Measurements from ENCODE around the gene NSL1. TPM values are rescaled to one million over a fixed set of nuclear protein-coding genes. Genes with fewer than 3 reads are reported as not detected.

Gene NSL1
- total and polyA plus RNA-seq, 9 of the 15 experiments (the other 6 are each of a cell fraction or from before 2014, with no cell fraction given): 53.5 to 108 (median 59.1) TPM

DNA sequence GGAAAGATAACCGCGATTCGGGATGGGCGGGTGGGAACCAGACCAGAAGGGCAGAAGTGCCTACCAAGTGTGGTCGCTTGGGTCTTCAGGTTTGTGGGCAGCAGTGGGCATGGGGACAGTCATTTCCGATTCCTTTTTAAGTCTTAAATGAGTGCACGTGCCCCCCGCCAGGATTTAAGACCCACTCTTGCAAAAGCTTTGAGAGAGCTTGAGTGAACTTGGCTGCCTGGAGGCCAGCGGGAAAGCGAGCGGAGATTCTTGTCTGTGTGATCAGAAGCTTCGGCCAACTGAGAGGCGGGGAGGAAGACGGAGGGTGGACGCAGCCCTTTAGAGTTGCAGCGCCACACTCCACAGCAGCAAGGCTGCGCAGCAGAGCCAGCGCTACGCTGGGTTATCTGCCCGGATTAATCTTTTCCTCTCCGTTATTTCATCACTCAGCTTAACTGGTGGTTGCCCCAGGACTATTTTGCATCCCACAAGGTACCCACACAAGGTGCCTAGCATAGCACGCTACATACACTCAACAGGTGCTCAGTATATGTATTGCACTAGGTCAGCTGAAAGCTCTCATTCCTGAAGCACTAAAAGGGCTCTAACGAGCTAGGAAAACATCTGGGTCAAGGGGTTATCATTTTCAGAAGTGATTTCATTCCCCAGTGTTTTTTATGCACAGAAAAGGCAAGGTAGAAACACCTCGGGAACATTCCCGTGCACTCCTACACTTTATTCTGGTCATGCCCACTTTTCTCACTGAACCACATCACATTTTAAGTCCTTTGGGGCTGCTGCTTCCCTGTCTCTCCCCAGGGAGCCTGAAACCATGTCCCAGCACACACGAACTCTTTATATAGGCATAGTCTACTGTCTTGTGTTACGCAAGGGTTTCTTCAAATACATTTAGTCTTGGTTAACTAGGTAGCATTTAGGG lies 90.4 kb downstream of the NSL1 start (continued):
- TF ChIP-seq, protein P1, sequence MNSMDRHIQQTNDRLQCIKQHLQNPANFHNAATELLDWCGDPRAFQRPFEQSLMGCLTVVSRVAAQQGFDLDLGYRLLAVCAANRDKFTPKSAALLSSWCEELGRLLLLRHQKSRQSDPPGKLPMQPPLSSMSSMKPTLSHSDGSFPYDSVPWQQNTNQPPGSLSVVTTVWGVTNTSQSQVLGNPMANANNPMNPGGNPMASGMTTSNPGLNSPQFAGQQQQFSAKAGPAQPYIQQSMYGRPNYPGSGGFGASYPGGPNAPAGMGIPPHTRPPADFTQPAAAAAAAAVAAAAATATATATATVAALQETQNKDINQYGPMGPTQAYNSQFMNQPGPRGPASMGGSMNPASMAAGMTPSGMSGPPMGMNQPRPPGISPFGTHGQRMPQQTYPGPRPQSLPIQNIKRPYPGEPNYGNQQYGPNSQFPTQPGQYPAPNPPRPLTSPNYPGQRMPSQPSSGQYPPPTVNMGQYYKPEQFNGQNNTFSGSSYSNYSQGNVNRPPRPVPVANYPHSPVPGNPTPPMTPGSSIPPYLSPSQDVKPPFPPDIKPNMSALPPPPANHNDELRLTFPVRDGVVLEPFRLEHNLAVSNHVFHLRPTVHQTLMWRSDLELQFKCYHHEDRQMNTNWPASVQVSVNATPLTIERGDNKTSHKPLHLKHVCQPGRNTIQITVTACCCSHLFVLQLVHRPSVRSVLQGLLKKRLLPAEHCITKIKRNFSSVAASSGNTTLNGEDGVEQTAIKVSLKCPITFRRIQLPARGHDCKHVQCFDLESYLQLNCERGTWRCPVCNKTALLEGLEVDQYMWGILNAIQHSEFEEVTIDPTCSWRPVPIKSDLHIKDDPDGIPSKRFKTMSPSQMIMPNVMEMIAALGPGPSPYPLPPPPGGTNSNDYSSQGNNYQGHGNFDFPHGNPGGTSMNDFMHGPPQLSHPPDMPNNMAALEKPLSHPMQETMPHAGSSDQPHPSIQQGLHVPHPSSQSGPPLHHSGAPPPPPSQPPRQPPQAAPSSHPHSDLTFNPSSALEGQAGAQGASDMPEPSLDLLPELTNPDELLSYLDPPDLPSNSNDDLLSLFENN (IDR thresholded peaks at IDR 0.05; ENCODE audit: low read depth in 2 of 2, low read length in 2 of 2): no peak
- TF ChIP-seq PREB (CRISPR knock-in tag; IDR thresholded peaks at IDR 0.05) (no peak), SRSF7 (optimal IDR thresholded peaks at IDR 0.05; ENCODE audit: low read depth, low read length) (no peak), ZSCAN32 (CRISPR knock-in tag; IDR thresholded peaks at IDR 0.05) (no peak), GTF2A2 (tag; IDR thresholded peaks at IDR 0.05) (no peak), ATF3 (IDR thresholded peaks at IDR 0.05) (peak; percentile 46; the same call in 1 of the 2 replicates), ATF3 (CRISPR knock-in tag; conservative IDR thresholded peaks at IDR 0.05) (no peak), MED1 (CRISPR knock-in tag; IDR thresholded peaks at IDR 0.05; ENCODE audit: borderline replicate concordance) (no peak), MTA3 (IDR thresholded peaks at IDR 0.05; ENCODE audit: borderline replicate concordance) (no peak), POLR2AphosphoS5 (IDR thresholded peaks at IDR 0.05; ENCODE audit: control insufficient read depth, insufficient read depth, low read depth, low read length) (no peak), HDAC8 (tag; IDR thresholded peaks at IDR 0.05) (no peak), NRF1 (conservative IDR thresholded peaks at IDR 0.05 in 1 of 2, IDR thresholded peaks at IDR 0.05 in 1 of 2) (peak; percentile 83 to 86), CXXC5 (CRISPR knock-in tag; IDR thresholded peaks at IDR 0.05) (peak; percentile 61), CC2D1A (IDR thresholded peaks at IDR 0.05) (no peak), CBFA2T2 (conservative IDR thresholded peaks at IDR 0.05) (no peak), RUNX1 (IDR thresholded peaks at IDR 0.05; ENCODE audit: low read depth) (no peak), ZKSCAN8 (CRISPR knock-in tag; IDR thresholded peaks at IDR 0.05) (no peak)
- TF ChIP-seq, protein P2, sequence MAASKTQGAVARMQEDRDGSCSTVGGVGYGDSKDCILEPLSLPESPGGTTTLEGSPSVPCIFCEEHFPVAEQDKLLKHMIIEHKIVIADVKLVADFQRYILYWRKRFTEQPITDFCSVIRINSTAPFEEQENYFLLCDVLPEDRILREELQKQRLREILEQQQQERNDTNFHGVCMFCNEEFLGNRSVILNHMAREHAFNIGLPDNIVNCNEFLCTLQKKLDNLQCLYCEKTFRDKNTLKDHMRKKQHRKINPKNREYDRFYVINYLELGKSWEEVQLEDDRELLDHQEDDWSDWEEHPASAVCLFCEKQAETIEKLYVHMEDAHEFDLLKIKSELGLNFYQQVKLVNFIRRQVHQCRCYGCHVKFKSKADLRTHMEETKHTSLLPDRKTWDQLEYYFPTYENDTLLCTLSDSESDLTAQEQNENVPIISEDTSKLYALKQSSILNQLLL (CRISPR knock-in tag; IDR thresholded peaks at IDR 0.05; ENCODE audit: borderline replicate concordance): no peak
- TF ChIP-seq, protein P3, sequence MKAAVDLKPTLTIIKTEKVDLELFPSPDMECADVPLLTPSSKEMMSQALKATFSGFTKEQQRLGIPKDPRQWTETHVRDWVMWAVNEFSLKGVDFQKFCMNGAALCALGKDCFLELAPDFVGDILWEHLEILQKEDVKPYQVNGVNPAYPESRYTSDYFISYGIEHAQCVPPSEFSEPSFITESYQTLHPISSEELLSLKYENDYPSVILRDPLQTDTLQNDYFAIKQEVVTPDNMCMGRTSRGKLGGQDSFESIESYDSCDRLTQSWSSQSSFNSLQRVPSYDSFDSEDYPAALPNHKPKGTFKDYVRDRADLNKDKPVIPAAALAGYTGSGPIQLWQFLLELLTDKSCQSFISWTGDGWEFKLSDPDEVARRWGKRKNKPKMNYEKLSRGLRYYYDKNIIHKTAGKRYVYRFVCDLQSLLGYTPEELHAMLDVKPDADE (conservative IDR thresholded peaks at IDR 0.05; ENCODE audit: control insufficient read depth, low read depth, low read length): no peak

Measured in K562 (cell line).